ENCODE data around the gene PTPRN2.
"Not testable (repeated sequence)": the region's sequence is repeated elsewhere in the genome, so short reads cannot be mapped to it uniquely, and the experiment has no call there.

PTPRN2 gene

GRCh38 chr7:157998884-157999552 lies 588.6 kb downstream of the PTPRN2 start:
- DNase-seq = peak in 1 of 2 experiments; percentile 14

- peak in 1 of 2 experiments; percentile 38 for DNase-seq
Measured at GRCh38 chr7:157997471-157997870, 590.2 kb downstream of the PTPRN2 start.

- no peak for DNase-seq
Measured at GRCh38 chr7:157997080-157997440, 590.6 kb downstream of the PTPRN2 start.

- DNase-seq = peak; percentile 89 to 94
Measured at GRCh38 chr7:157996359-157997079, 591.1 kb downstream of the PTPRN2 start.

GRCh38 chr7:157995815-157996214 lies 591.8 kb downstream of the PTPRN2 start:
- no peak for DNase-seq

- DNase-seq = no peak
Measured at GRCh38 chr7:157994319-157994718, 593.3 kb downstream of the PTPRN2 start.

GRCh38 chr7:157993406-157994105 lies 594.1 kb downstream of the PTPRN2 start:
- no peak for DNase-seq

- DNase-seq = no peak
Measured at GRCh38 chr7:157992511-157993160, 595.0 kb downstream of the PTPRN2 start.

GRCh38 chr7:157991761-157992160 lies 595.9 kb downstream of the PTPRN2 start:
- no peak for DNase-seq

- no peak for DNase-seq
Measured at GRCh38 chr7:157991351-157991750, 596.3 kb downstream of the PTPRN2 start.

GRCh38 chr7:157990881-157991250 lies 596.8 kb downstream of the PTPRN2 start:
- no peak for DNase-seq

GRCh38 chr7:157990226-157990880 lies 597.3 kb downstream of the PTPRN2 start:
- no peak for DNase-seq

GRCh38 chr7:157989589-157989988 lies 598.0 kb downstream of the PTPRN2 start:
- no peak for DNase-seq

- DNase-seq = no peak
Measured at GRCh38 chr7:157987906-157988305, 599.7 kb downstream of the PTPRN2 start.

- DNase-seq = no peak
Measured at GRCh38 chr7:157986051-157986450, 601.6 kb downstream of the PTPRN2 start.

GRCh38 chr7:157985636-157986035 lies 602.0 kb downstream of the PTPRN2 start:
- DNase-seq = no peak

- DNase-seq = no peak
Measured at GRCh38 chr7:157984423-157985163, 603.0 kb downstream of the PTPRN2 start.

GRCh38 chr7:157983502-157984422 lies 603.9 kb downstream of the PTPRN2 start:
- no peak for DNase-seq

- no peak for DNase-seq
Measured at GRCh38 chr7:157981778-157982177, 605.8 kb downstream of the PTPRN2 start.

- DNase-seq = no peak
Measured at GRCh38 chr7:157980774-157981173, 606.8 kb downstream of the PTPRN2 start.

GRCh38 chr7:157980341-157980731 lies 607.3 kb downstream of the PTPRN2 start:
- DNase-seq = not testable (repeated sequence)

All from NCI-H524 (cell line).